CD4-positive, alpha-beta T cell treated with Interleukin-1 beta for 1 hour (primary cell): ENCODE measurements around the gene NYNRIN.
"Not testable (repeated sequence)": the region's sequence is repeated elsewhere in the genome, so short reads cannot be mapped to it uniquely, and the experiment has no call there.

Source experiments
- DNase-seq, 2 donors: peaks; one replicate each; pipeline ENCODE4 v3.0.0-alpha.2; 2020 to 2022

The NYNRIN gene

GRCh38 chr14:24398653-24399446, at the start of gene NYNRIN:
TSS of gene NYNRIN (plus strand) at chr14:24399003. CDS start at chr14:24399247, 244 bp downstream.
- peak; percentile 18 to 21 for DNase-seq

DNA sequence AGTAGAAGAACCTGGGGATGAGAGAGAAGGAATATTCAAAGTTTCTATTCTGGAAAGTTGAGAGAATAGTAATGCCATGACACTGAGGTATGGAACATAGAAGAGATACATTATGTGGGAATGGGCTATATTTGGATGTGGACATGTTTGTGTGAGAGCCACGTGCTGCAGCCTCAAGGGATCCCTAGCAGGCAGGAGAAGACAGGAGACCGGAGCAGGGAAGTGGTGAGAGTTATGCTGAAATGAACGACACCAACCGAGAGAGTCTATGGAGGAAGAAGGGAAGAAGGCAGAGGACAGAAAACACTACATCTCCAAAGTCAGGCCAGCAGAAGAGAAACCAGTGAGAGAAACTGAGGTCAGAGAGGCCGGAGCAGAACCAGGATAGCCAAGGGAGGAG, 49.1 kb upstream of the NYNRIN start:
- DNase-seq: no peak

- DNase-seq: no peak
Observed at GRCh38 chr14:24351517-24351916, 47.3 kb upstream of the NYNRIN start.

- no peak for DNase-seq
Observed at GRCh38 chr14:24353559-24354481, 45.0 kb upstream of the NYNRIN start.

DNA sequence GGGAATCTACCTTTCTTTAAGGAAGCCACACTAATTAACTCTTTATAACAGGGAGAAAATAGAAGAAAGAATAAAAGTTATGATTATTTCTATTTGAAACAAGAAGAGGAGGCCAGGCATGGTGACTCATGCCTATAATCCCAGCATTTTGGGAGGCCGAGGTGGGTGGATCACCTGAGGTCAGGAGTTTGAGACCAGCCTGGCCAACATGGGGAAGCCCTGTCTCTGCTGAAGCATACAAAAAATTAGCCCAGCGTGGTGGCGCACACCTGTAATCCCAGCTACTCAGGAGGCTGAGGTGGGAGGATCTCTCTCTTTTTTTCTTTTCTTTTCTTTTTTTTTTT, 44.3 kb upstream of the NYNRIN start:
- DNase-seq: not testable (repeated sequence)

DNA sequence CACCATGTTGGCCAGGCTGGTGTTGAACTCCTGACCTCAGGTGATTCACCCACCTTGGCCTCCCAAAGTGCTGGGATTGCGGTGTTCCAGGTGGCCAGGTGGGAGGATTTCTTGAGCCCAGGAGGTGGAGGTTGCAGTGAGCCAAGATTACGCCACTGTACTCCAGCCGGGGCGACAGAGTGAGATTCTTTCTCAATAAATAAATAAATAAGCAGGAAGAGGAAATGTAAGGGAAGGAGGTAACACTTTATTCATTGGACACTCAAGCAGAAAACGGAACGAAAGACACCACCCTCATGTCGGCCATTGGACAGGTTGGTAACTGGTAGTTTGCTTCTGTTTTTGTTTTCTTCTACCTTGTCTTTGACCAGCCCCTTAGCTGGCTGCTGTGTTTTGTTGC, 43.8 kb upstream of the NYNRIN start:
- DNase-seq: no peak

DNA sequence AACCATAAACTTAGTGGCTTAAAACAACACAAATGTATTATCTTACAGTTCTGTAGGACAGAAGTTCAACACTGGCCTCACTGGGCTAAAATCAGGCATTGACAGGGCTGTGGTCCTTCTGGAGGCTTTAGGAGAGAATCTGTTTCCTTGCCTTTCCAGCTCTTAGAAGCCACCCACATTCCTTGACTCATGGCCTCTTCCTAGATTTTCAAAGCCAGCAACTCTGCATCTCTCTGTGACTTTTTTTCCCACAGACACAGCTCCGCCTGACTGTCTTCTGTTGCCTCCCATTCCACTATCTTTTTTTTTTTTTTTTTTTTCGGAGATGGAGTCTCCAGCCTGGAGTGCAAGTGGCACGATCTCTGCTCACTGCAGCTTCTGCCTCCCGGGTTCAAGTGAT, 42.6 kb upstream of the NYNRIN start:
- DNase-seq: no peak

DNA sequence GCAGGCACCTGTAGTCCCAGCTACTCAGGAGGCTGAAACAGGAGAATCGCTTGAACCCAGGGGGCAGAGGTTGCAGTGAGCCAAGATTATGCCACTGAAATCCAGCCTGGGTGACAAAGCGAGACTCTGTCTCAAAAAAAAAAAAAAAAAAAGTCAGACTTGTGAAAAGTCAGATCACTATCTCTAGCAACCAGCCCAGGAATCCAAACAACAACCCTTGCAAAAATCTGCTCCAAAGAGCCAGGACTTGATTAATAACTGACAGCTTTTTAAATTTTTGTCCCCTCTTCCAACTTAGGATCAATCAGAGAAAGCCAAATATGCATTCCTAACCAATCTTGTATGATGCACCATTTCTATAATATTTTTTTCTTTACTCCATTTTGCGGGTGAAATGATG, 38.5 kb upstream of the NYNRIN start:
- no peak for DNase-seq

DNA sequence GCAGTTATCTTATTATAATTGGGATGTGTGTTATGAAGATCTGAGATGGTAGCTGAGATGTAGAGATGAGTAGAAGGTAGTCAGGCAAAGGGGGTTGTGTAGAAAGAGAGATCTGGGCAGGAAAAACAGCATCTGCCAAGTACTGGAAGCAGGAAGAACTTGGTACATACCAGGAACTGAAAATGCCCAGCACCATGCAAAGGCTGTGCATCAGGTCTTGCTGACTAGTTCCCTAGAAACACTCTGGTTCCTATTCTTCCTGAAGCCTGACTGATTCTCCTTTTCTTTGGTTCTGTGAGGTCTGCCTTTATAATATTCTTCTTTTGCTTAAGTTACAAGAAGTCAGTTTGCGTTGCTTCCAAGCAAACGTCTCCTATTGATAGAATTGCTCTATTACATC, 37.5 kb upstream of the NYNRIN start:
- no peak for DNase-seq

GRCh38 chr14:24362241-24362960, 36.4 kb upstream of the NYNRIN start:
- no peak for DNase-seq

GRCh38 chr14:24363401-24363800, 35.4 kb upstream of the NYNRIN start:
- no peak for DNase-seq

GRCh38 chr14:24364841-24365240, 34.0 kb upstream of the NYNRIN start:
- DNase-seq: no peak

DNA sequence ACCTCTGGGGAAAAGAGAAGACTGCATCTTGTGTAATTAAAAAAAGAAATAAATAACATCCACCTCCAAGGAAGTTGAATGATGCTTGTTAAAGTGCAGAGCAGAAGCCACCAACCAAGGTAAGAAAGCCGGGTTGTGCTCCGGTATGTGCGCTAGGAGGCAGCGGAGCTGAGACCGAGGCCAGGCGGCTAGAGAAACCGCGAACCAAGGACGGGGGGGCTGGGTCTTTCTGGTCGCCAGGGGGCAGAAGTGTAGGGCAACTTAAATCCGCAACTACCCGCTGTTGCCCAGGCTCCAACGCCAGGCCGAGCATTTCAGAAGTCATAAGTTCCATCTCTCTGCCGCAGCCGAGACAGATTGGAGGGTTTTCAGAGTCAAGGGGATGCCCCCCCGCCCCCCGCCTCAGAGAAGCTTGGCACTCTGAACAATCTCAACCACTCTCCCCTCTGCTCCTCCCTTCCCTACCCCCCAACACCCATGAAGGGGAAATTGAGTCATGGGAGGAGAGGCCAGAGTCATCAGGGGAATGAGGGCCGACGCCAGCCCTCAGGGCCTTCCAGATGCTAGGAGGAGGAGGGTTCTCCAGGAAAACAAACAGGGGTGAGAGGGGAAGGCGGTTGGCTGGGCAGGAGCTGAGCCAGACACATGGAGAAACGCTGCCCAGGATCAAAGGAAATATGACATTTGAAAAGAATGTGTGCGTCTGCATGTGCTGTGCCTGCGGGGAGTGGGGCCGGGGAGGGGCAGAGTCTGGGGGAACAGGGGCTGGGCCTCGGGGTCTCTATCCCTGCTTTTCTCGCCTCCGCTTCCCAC, 33.0 kb upstream of the NYNRIN start:
- peak; percentile 65 to 81 for DNase-seq

DNA sequence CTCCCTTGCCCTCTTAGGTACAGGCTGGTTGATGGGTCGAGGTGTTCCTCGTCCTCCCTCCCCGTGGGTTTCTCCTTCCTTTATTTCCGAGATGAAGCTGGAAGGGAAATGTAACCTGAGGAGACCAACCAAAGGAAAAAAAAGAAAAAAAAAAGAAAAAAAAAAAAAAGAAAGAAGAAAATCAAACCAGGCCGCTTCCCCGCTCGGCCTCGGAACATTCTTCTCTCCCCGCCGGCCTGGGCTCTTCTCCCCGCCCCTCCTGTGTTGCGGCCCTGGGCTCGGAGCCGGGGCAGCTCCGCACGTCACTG, 32.4 kb upstream of the NYNRIN start:
- no peak for DNase-seq

DNA sequence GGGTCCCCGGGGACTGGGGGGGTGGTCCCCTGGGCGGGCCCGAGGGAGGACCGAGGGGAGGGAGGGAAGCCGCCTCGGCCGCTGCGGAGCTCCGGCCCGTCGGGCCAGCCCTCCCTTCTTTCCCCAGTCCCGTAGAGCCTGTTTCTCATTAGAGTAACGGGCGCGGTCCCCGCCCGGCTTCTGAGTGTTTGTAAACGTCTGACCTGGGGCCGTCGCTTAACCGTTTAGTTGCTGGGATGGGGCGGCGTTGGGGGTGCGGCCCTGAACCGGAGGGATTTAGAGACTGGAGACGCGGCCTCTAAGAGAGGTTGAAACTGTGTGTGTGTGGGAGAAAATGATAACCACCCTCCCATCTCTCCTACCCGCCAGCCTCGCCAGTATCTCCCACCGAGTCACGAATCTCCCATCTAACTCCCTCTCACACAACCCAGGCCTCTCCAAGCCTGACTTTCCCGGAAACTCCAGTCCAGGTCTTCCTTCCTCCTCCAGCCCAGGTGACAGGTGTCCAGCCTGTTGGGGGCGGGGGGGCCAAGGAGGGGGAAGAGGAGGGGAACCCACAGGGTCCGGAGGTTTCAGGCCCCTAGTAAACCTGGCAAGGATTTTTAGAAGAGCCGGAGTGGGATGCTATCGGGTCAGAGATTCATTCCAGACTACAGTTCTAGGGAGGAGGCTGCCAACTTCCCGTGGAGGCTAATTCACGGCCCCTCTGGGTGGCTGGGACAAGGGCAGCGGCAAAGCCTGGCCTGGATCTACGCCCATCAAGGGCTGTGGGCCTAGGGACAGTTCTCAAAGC, 31.9 kb upstream of the NYNRIN start:
- DNase-seq: peak; percentile 13 to 82

GRCh38 chr14:24367514-24368211, 31.1 kb upstream of the NYNRIN start, which contains the start of gene NFATC4:
TSS of gene NFATC4 (plus strand) at chr14:24368184. CDS start at chr14:24368341, 157 bp downstream.
- DNase-seq: no peak

GRCh38 chr14:24368212-24368561, 30.6 kb upstream of the NYNRIN start:
- DNase-seq: no peak

- DNase-seq: peak; percentile 34 to 68
Observed at GRCh38 chr14:24368562-24369252, 30.1 kb upstream of the NYNRIN start.

DNA sequence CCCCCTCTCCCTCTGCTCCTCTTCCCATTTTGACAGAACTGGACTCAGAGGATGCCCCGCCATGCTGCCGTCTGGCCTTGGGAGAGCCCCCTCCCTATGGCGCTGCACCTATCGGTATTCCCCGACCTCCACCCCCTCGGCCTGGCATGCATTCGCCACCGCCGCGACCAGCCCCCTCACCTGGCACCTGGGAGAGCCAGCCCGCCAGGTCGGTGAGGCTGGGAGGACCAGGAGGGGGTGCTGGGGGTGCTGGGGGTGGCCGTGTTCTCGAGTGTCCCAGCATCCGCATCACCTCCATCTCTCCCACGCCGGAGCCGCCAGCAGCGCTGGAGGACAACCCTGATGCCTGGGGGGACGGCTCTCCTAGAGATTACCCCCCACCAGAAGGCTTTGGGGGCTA, 29.3 kb upstream of the NYNRIN start:
- DNase-seq: no peak

- DNase-seq: no peak
Observed at GRCh38 chr14:24369907-24370687, 28.7 kb upstream of the NYNRIN start.
